ENCODE measurements around the gene FLT1.

FLT1 gene

GRCh38 chr13:28355046-28355821 is 139.7 kb downstream of the FLT1 start:
- ChIA-PET CTCF (no interaction called here), POLR2A (no interaction called here)
- no peak for TF ChIP-seq FOXK2 (IDR thresholded peaks at IDR 0.05)
- no peak for TF ChIP-seq BHLHE40 (IDR thresholded peaks at IDR 0.05; ENCODE audit: borderline replicate concordance)
- TF ChIP-seq SP1 (IDR thresholded peaks at IDR 0.05) = no peak
- TF ChIP-seq ZNF384 (IDR thresholded peaks at IDR 0.05) = no peak
- no peak for TF ChIP-seq NFRKB (IDR thresholded peaks at IDR 0.05)
- TF ChIP-seq CTBP1 (IDR thresholded peaks at IDR 0.05; ENCODE audit: borderline replicate concordance) = no peak
- DNase-seq (ENCODE audit: extremely low spot score) = no peak

- no peak for TF ChIP-seq ELF4 (IDR thresholded peaks at IDR 0.05)
- no peak for TF ChIP-seq SUZ12 (IDR thresholded peaks at IDR 0.05)
- no peak for TF ChIP-seq LEF1 (IDR thresholded peaks at IDR 0.05; ENCODE audit: borderline replicate concordance)
- no peak for TF ChIP-seq TARDBP (IDR thresholded peaks at IDR 0.05)
- TF ChIP-seq BHLHE40 (IDR thresholded peaks at IDR 0.05; ENCODE audit: borderline replicate concordance) = no peak
- TF ChIP-seq ZNF384 (IDR thresholded peaks at IDR 0.05) = no peak
- no peak for TF ChIP-seq FOXM1 (IDR thresholded peaks at IDR 0.05; ENCODE audit: borderline replicate concordance)
- TF ChIP-seq CTBP1 (IDR thresholded peaks at IDR 0.05; ENCODE audit: borderline replicate concordance) = no peak
- no peak for TF ChIP-seq PKNOX1 (IDR thresholded peaks at IDR 0.05)
- TF ChIP-seq NFRKB (IDR thresholded peaks at IDR 0.05) = no peak
- TF ChIP-seq L3MBTL2 (conservative IDR thresholded peaks at IDR 0.05) = no peak
- no peak for TF ChIP-seq FOXA1 (IDR thresholded peaks at IDR 0.05)
- DNase-seq (ENCODE audit: extremely low spot score) = no peak
- ChIA-PET POLR2A (no interaction called here), CTCF (no interaction called here)
Measured at GRCh38 chr13:28353679-28354078, 141.2 kb downstream of the FLT1 start.

- no peak for DNase-seq (ENCODE audit: extremely low spot score)
- CTCF ChIA-PET = no interaction called here
- TF ChIP-seq LEF1 (IDR thresholded peaks at IDR 0.05; ENCODE audit: borderline replicate concordance) (no peak), BHLHE40 (IDR thresholded peaks at IDR 0.05; ENCODE audit: borderline replicate concordance) (no peak), L3MBTL2 (conservative IDR thresholded peaks at IDR 0.05) (no peak), SP1 (IDR thresholded peaks at IDR 0.05) (no peak), FOXK2 (IDR thresholded peaks at IDR 0.05) (no peak), ARNT (IDR thresholded peaks at IDR 0.05) (no peak), ELF4 (IDR thresholded peaks at IDR 0.05) (no peak), HDGF (IDR thresholded peaks at IDR 0.05; ENCODE audit: borderline replicate concordance) (no peak), ZNF384 (IDR thresholded peaks at IDR 0.05) (no peak), FOXA1 (IDR thresholded peaks at IDR 0.05) (no peak)
- POLR2A ChIA-PET = no interaction called here
Measured at GRCh38 chr13:28349907-28350654, 144.8 kb downstream of the FLT1 start.

GRCh38 chr13:28349371-28349770 is 145.6 kb downstream of the FLT1 start:
- no peak for TF ChIP-seq SUZ12 (IDR thresholded peaks at IDR 0.05)
- no peak for TF ChIP-seq CTBP1 (IDR thresholded peaks at IDR 0.05; ENCODE audit: borderline replicate concordance)
- no peak for TF ChIP-seq SP1 (IDR thresholded peaks at IDR 0.05)
- no peak for TF ChIP-seq NFRKB (IDR thresholded peaks at IDR 0.05)
- no peak for TF ChIP-seq ARNT (IDR thresholded peaks at IDR 0.05)
- no peak for TF ChIP-seq PKNOX1 (IDR thresholded peaks at IDR 0.05)
- no peak for TF ChIP-seq LEF1 (IDR thresholded peaks at IDR 0.05; ENCODE audit: borderline replicate concordance)
- TF ChIP-seq FOXK2 (IDR thresholded peaks at IDR 0.05) = no peak
- no peak for TF ChIP-seq TARDBP (IDR thresholded peaks at IDR 0.05)
- TF ChIP-seq ELF4 (IDR thresholded peaks at IDR 0.05) = no peak
- TF ChIP-seq ZNF384 (IDR thresholded peaks at IDR 0.05) = no peak
- no peak for TF ChIP-seq L3MBTL2 (conservative IDR thresholded peaks at IDR 0.05)
- TF ChIP-seq HDGF (IDR thresholded peaks at IDR 0.05; ENCODE audit: borderline replicate concordance) = no peak
- no peak for TF ChIP-seq FOXM1 (IDR thresholded peaks at IDR 0.05; ENCODE audit: borderline replicate concordance)
- CTCF ChIA-PET = no interaction called here
- POLR2A ChIA-PET = no interaction called here
- no peak for DNase-seq (ENCODE audit: extremely low spot score)

- no peak for DNase-seq (ENCODE audit: extremely low spot score)
- CTCF ChIA-PET = no interaction called here
- POLR2A ChIA-PET = no interaction called here
- TF ChIP-seq FOXK2 (IDR thresholded peaks at IDR 0.05) (no peak), ELF4 (IDR thresholded peaks at IDR 0.05) (no peak), SUZ12 (IDR thresholded peaks at IDR 0.05) (no peak), FOXM1 (IDR thresholded peaks at IDR 0.05; ENCODE audit: borderline replicate concordance) (no peak), FOXA1 (IDR thresholded peaks at IDR 0.05) (no peak), ARNT (IDR thresholded peaks at IDR 0.05) (no peak), HDGF (IDR thresholded peaks at IDR 0.05; ENCODE audit: borderline replicate concordance) (no peak), PKNOX1 (IDR thresholded peaks at IDR 0.05) (no peak), LEF1 (IDR thresholded peaks at IDR 0.05; ENCODE audit: borderline replicate concordance) (no peak), BHLHE40 (IDR thresholded peaks at IDR 0.05; ENCODE audit: borderline replicate concordance) (no peak), TARDBP (IDR thresholded peaks at IDR 0.05) (no peak), L3MBTL2 (conservative IDR thresholded peaks at IDR 0.05) (no peak), SP1 (IDR thresholded peaks at IDR 0.05) (no peak), CTBP1 (IDR thresholded peaks at IDR 0.05; ENCODE audit: borderline replicate concordance) (no peak), NFRKB (IDR thresholded peaks at IDR 0.05) (no peak), ZNF384 (IDR thresholded peaks at IDR 0.05) (no peak)
Measured at GRCh38 chr13:28347456-28348371, 147.2 kb downstream of the FLT1 start.
